Camera-type eye (tissue), 1 donor: ENCODE results near the gene PMEPA1. TPM values are rescaled to one million over a fixed set of nuclear protein-coding genes. Genes with fewer than 3 reads are reported as not detected.

Source experiments
- total RNA-seq: library from RNA; depleted of rRNA; stranded (reverse); fragments of >200 nt; gene quantifications from one replicate; pipeline ENCODE4 v1.2.3, GENCODE V29; 2014

PMEPA1 gene
- total RNA-seq: 43.1 TPM

GRCh38 chr20:57709823-57710799 lies at the start of gene PMEPA1:
Gene PMEPA1, minus strand, starts transcription at chr20:57710015. Its CDS starts 433 bp downstream, at chr20:57709582.

GRCh38 chr20:57620274-57620990 lies 89.4 kb downstream of the PMEPA1 start, which contains the start of gene ZBP1:
Gene ZBP1, minus strand, starts transcription at chr20:57620426. Its CDS starts 131 bp downstream, at chr20:57620295.

Other genes starting within 250 kb of the PMEPA1 start
- 0.27 TPM for gene CTCFL, start 184.9 kb downstream of the PMEPA1 start, total RNA-seq
- 2.4 TPM for gene PCK1, start 148.9 kb downstream of the PMEPA1 start, total RNA-seq
- not detected for gene ZBP1, start 89.6 kb downstream of the PMEPA1 start, total RNA-seq